GM12891 (cell line): ENCODE results near the gene LOC128125822.

Source experiments
- POLR2A ChIP-seq: IDR thresholded peaks from 2 replicates; pipeline ENCODE4 v1.6.1; 2011; ENCODE audit warnings: low read depth, low read length, control low read depth
- POLR2AphosphoS5 ChIP-seq: IDR thresholded peaks from 2 replicates; pipeline ENCODE4 v1.6.1; 2011; ENCODE audit warnings: low read depth, low read length, control low read depth
- POU2F2 ChIP-seq: IDR thresholded peaks from 2 replicates; pipeline ENCODE4 v1.6.1; 2011; ENCODE audit warnings: low read depth, mild to moderate bottlenecking, control low read depth, low read length, moderate library complexity
- SPI1 ChIP-seq: IDR thresholded peaks from 2 replicates; pipeline ENCODE4 v1.6.1; 2011; ENCODE audit warnings: low read depth, low read length, control low read depth
- TAF1 ChIP-seq: IDR thresholded peaks from 2 replicates; pipeline ENCODE4 v1.6.1; 2011; ENCODE audit warnings: low read depth, low read length, control low read depth

DNA sequence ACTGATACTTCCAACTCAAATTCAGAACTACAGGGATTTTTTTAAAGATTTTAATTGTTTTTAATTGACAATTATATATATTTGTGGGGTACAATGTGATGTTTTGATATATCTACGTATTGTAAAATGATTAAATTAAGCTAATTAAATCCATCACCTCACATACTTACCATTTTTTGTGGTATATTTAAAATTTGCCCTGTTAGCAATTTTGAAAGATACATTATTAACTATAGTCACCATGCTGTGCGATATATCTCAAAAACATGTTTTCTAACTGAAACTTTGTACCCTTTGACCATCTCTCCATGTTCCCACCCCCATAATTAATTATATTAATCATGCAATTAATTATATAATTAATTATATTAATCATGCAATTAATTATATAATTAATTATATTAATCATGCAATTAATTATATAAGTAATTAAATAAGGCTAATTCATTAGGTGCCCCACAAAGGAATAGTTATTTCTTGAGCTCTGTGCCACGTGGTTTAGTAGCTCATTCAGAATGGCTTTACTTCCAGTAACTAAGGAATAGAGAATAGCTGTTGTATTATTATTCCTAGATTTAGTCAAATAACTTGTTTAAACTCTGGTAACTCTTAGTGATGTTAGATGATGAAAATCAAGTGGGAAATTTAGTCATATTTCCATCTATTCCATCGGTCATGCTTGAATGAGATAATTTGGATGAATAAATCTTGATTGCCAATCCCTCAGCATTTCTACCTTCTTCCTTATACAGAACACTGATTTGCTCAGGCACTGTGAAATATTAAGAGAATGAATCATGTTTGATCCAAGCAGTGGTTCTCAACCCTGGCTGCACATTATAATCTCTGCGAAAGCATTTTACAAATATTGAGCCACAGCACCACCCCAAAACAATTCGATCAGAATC lies 25.1 kb downstream of the LOC128125822 start:
- no peak for TF ChIP-seq POLR2A
- no peak for TF ChIP-seq TAF1
- no peak for TF ChIP-seq POLR2AphosphoS5
- TF ChIP-seq SPI1 = no peak
- no peak for TF ChIP-seq POU2F2
